Stimulated activated CD8-positive, alpha-beta memory T cell treated with anti-CD3 and anti-CD28 coated beads, Interleukin-7, amount 100 ng/mL, for 1 hour (primary cell): Measurements from ENCODE around the gene MUC2.

ENCODE experiments used
- DNase-seq, 2 donors: peaks; one replicate each; pipeline ENCODE4 v3.0.0-alpha.2; 2020; ENCODE audit warnings: low read depth in 2 of 2

The MUC2 gene

DNA sequence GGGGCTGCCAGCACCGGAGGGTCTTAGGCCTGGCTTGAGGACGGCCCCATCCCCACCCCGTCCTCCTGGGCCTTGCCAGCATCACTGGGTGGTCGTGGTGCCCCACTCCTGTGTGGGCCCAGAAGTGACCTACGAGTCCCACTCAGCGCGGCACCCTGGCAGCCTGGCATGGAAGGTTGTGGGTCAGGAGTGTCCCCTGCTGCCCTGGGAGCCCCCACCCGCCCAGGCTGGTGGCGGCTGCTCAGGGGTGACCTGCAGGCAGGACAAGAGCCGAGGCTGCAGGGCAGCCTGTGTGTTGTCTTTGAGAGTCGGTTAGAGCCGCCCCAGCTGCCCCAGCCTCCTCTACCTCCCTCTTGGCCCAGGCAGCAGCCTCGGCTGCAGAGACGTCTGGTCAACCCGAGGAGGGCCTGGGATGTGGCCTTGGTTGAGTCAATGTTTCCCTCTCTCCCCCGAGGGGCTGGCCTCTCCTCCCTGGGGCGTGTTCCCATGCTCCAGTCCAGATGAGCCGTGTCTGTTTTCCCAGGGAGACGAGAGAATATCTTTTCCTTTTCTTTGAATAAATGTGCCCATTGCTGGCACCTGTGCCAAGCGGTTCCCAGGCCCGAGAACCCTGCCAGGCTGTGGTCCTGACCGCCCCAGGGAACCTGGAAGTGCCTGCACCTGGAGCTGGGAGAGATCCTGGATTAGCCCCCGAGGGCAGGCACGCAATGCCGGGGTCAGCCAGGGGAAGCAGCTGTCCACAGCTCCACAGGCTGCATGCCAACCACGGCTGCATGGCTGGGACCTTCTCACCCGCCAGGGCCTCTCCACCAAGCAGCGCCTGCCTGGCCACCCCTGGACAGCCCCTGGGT lies 47.4 kb downstream of the MUC2 start:
- no peak for DNase-seq

DNA sequence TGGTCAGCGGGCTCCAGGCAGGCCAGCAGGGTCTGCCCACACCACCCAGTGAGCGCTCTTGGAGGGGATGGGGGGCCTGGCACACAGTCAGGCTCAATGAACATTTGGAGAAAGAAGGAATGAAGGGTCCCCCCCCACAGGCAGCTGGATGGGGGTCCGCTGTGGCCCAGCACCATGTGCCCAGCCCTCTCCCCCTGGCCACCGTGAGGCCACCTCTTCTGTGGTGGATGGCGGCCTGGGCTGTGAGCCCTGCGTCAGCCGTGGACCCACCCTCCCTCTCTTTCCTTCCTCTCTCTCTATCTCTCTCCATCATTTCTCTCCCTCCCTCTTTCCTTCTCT lies 48.0 kb downstream of the MUC2 start:
- DNase-seq, result no peak

DNA sequence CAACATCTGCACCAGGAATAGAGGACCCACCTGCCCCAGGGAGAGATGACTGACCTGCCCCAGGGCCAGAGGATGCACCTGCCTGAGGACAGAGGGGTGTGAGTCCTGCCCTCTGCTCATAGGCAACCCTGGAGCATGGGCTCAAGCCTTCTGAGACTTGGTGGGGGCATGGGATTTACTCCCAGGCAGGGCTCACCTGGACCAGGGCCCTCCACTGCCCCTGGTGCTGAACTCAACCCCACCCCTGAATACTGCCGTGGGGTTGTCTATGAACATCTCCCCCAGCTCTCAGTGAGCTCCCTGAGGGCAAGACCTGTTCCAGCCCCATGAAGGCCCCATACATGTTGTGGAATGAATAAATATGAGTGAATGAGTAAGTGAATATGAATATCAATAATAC lies 49.3 kb downstream of the MUC2 start:
- DNase-seq, result no peak
